RPMI8226 (cell line): Measurements from ENCODE around the gene IL1RL1.
A peak's percentile ranks its signal among the peaks of the same experiment; 100 is the strongest.
"Not testable (repeated sequence)": the region's sequence is repeated elsewhere in the genome, so short reads cannot be mapped to it uniquely, and the experiment has no call there.

Experiments used
- DNase-seq: peaks from one replicate; pipeline ENCODE4 v3.0.0-alpha.2; 2015

The IL1RL1 gene

DNA sequence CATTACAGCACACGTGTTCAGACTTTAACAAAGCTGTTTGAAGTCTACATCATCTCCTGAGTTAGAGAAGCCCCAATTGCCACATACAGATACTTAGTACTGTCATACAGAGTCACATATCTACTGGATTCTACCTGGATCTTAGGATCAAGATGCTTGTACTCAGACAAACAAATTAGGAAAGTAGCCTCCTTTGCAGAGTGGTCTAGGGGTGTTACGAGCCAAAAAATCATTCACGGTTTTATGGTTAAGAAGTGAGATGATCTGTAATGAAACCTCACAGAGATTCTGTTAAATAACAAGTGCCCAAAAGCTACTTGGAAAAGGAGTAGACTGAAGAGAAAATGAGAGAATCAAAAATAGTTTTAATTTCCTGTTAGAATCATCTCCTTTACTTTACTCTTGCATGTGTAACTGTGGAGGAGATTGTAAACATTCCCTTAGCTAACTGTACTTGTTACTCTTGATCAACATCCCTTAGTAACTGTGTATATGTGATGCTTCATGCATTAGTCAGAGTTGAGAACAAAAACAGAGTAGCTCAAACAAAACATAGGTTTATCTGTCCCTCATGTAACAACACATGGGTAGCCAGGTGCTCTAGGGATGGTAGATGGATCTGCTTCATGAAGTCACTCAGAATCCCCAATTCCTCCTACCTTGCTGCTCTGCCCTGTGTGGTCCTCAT lies 16.4 kb upstream of the IL1RL1 start:
- DNase-seq, result no peak

- DNase-seq, result no peak
Observed at GRCh38 chr2:102295566-102295965, 15.8 kb upstream of the IL1RL1 start.

DNA sequence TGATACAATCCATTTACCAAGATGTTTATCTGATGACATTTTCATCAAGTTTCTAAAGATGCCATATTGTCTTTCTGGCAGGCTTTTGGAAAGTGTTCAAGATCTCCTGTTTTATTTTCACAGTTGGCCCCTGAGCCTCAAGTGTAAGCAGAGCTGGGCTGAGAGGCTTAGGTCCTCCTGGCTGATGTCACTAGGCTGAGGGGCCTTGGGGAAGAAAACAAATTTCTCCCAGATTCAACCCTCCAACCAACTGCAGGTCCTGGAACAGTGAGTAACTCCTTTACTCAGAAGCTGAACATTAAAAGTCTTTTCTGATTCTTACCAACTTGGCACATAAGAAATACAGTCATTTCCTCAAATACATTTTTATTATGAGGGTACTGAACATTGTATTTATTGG lies 14.9 kb upstream of the IL1RL1 start:
- DNase-seq, result no peak

DNA sequence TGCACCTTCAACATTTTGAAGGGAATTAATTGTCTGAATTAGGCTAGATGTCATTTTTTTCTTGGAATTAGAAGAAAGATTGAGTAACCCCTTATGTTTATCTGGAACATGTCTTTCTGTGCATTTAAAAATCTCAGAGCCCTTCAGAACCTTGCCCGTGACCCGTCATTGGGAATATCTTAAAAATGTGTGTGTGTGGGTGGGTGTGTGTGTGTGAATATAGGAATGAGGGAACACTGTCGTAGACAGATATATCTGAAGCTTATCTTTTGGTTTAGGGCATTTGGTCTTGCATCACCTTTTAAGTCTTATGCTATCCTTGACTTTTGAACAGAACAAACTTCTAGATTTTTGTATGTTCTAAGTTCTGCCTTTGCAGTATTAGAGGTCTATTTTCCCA lies 13.5 kb upstream of the IL1RL1 start:
- no peak for DNase-seq

DNA sequence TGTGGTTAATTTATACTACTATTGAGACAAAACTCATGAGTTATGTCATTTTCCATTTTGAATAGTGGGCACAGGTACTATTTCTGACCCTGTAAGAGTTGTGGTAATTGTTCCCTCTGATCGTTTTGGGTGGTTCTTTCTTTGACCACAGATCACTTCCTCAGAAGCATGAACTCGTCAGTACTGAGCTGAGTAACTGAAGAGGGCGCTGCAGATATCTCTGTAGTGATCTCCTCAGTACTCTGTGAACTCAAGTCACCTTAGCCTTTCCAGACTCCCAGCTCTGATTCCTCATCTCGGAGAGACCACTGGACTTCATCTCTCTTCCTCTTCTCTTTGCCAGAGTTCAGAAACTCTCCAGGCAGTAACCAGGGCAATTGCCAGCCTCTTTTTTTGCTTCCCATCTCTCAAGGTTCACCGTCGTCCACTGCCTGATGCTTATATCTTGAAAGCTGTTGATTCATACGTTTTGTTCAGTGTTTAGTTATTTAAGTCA lies 9.4 kb upstream of the IL1RL1 start:
- DNase-seq, result peak; percentile 4

DNA sequence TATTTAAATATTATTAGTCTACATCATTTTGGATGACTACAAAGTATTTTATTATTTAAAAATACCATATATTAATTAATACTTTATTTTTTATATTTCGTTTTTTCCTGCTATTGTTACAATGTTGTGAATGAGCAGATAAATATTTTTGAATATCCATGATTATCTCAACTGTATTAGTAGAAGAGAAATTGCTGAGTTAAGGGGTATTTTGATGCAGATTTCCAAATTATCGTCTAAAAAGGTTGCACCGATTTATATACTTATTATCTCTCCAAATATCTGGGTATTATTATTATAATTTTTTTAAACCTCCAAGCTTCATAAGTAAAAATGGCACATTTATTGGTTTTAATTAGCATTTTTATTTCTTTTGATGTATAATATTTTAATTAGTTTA lies 8.9 kb upstream of the IL1RL1 start:
- no peak for DNase-seq

DNA sequence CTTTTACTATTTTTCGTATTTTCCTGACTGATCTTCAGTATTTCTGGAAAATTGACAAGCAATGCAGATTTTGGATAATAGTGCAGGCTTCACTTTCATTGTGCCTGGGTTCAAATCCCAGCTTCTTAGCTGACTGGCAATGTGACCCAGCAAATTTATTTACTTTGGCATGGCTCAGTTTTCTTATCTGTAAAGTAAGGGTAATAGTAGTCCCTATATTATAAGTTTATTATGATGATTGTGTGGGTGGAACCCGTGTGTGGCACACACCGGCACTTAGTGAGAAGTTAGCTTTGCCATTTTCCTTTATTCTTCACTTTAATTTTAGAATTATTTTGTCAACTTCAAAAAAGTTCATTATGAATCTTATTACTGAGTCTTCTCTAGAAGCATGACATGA lies 7.8 kb upstream of the IL1RL1 start:
- DNase-seq, result no peak

DNA sequence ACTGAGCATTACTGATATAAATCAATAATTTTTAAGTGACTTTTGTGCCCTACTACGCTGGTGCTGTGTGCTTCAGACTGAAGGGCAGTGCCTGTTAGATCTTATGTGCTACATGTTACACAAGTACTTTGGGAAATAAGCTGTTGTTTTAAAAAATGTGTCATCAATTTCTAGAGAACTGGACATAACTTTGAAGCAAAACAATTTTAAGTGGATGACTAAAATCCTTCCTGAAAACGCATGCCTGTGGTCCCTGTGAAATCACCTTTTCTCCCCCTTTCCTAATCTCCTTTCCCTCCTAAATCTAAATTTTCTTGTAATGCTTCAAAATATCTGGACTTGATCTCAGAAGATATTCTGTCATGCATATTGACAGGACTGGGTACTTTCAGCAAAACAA lies 7.1 kb upstream of the IL1RL1 start:
- no peak for DNase-seq

- DNase-seq, result no peak
Observed at GRCh38 chr2:102304711-102305611, 6.4 kb upstream of the IL1RL1 start.

GRCh38 chr2:102306125-102306524 lies 5.2 kb upstream of the IL1RL1 start:
- DNase-seq, result no peak

- no peak for DNase-seq
Observed at GRCh38 chr2:102313025-102313424, 1.7 kb downstream of the IL1RL1 start.

- DNase-seq, result no peak
Observed at GRCh38 chr2:102313471-102313870, 2.1 kb downstream of the IL1RL1 start.

- no peak for DNase-seq
Observed at GRCh38 chr2:102313950-102314349, 2.6 kb downstream of the IL1RL1 start.

DNA sequence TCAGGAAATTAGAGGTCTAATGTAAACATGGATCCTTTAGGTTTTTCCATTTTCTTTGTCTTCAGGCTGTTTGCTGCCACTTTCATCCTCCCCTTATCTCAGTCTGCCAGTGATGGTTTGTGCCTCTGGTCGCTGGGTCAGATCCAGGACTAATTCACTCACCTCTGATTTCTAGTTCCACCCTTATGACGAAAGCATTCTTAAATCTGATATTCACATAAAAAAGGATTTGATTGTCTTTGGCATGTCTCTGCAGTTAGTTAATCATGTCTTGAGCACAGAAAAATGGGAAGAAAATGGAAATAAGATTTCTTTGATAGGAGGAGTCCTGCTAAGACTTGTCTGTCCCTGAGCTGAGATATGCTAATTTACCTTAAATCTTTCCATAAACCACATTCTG lies 4.6 kb downstream of the IL1RL1 start:
- DNase-seq, result no peak

- DNase-seq, result no peak
Observed at GRCh38 chr2:102317715-102318114, 6.4 kb downstream of the IL1RL1 start.

- no peak for DNase-seq
Observed at GRCh38 chr2:102318437-102318836, 7.1 kb downstream of the IL1RL1 start.

DNA sequence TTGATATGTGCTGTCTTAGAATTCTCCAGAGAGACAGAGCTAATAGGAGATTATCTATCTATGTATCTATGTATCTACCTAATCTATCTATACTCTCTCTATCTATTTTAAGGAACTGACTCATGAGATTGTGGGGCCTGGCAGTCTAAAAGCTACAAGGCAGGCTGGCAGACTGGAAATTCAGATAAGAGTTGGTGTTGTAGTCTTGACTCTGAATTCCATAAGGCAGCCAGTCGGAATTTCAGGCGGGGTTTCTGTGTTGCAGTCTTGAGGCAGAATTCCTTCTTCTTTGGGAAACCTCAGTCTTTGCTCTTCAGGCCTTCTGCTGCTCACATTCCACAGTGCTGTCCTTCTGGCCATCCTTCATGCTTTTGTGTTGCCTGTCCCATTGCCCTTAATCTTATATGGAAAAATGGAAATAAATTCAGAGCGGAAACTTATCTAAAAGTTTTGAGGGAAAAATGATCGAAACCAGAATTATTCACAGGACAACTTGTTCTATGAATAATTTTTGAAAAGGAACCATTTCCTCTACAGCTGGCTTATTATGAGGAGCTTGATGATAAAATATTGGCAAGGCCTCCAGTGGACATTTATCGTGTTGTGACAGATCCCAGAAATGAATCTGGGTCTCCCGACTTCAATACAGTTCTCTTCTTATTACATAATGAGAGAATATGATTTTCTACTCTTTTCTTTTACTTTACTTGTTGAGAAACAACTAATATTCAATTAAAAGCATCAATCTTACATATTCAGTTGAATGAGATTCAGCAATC lies 10.8 kb downstream of the IL1RL1 start:
- DNase-seq, result no peak

- DNase-seq, result not testable (repeated sequence)
Observed at GRCh38 chr2:102324914-102325313, 13.6 kb downstream of the IL1RL1 start.

DNA sequence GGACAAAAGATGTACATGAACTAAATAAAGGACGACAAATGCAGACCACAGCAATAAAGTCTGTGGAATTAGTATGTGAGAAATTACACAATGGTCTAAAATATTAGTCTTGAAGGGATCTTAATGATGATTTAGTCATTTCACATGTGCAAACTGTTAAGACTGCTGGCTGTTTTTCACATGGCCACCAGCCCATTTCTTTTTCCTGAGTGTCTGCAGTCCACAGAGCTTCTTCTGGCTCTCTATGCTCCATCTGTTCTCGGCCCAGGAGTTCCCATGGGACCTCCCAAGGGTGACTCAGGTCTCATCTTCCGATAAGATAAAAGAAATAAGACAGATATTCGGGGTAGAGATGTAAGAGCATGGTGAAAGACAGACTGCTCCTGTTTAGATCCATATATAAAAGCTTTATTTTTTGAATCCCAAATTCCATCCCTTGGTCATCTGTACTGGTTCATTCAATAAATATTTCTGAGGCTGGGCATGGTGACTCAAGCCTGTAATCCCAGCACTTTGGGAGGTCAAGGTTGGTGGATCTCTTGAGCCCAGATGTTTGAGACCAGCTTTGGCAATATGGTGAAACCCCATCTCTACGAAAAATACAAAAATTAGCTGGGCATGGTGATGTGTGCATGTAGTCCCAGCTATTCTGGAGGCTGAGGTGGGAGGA lies 20.1 kb downstream of the IL1RL1 start:
- no peak for DNase-seq

- no peak for DNase-seq
Observed at GRCh38 chr2:102334486-102334885, 23.1 kb downstream of the IL1RL1 start.

- DNase-seq, result no peak
Observed at GRCh38 chr2:102335871-102336366, 24.6 kb downstream of the IL1RL1 start.

DNA sequence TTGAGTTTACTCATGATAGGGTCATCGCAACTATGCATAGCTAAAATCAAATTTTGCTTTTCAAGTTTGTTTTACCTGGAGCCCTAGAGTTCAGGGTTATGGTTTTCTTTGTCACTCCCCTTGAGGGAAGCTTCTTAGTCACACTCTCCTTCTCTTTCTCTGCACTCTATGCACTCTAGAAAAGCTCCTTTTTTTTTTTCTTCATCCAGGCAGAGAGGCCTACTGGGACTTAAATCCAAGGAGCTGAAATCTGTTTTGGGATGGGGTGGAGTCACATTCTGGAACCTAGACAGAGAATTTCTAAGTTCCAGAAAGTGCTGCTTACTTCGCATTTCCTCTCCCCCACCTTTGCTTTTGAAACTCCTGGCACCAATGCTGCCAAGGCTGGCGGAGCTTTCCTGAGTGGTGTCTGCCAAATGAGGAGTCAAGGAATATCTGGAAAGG lies 25.2 kb downstream of the IL1RL1 start:
- DNase-seq, result no peak

GRCh38 chr2:102337012-102337411 lies 25.6 kb downstream of the IL1RL1 start:
- no peak for DNase-seq
